SIG-M5 (cell line): ENCODE results near the gene ARHGAP40.

ENCODE experiments used
- DNase-seq: peaks from one replicate; lab custom pipeline; 2025; lab: John Stamatoyannopoulos, UW

The ARHGAP40 gene

GRCh38 chr20:38617830-38618196 lies 16.2 kb downstream of the ARHGAP40 start:
- no peak for DNase-seq

DNA sequence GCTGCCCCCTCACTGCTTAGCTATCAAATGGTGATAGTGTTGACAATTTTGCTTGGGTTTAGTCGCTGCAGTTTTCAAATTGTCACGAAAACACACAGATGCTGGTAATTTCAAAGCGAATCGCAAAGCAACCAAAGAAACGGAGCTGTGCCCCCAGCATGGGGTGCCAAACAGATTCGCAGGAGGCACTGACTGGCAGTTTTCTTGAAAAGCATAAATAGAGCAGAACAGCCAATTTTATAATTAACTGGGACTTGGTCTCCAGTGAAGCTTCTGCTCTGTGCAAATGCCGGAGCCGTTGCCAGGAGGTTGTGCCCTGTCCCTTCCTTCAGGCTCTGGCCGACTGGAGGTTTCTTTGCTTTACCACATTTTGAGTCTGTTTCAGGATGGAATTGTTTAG lies 18.8 kb downstream of the ARHGAP40 start:
- no peak for DNase-seq

DNA sequence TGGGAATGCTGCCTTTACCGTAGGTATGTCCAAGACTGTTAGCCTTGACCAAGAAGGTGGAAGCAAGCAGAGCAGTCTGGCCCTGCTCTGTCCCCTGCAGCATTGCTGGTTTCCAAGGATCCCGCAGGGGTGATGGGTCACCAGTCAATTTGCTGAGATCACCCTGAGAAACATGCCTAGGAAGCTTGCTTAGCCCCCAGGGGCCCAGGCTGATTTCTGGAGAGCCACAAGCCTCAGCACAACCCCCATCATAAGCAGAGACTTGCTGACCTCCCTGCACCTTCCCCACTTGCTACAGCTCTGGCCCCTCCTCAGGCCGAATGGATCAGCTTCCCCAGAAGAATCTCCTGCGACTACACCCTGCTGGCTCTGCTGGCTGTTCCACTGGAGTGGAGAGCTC lies 21.5 kb downstream of the ARHGAP40 start:
- DNase-seq = no peak

DNA sequence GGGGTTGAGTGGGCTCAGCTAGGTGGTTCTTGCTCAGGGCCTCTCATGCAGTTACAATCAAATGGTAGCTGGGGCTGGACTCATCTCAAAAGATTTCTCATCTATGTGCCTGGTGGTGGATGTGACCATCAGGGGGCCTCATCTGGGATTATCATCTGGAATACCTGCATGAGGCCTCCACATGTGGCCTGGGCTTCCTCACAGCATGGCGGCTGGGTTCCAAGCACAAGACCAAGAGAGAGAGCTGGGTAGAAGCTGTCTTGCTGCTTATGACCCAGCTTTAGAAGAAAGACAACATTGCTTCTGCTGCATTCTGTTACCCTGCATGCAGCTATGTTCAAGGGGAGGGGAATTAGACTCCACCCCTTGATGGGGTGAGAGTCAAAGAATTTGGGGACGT lies 22.5 kb downstream of the ARHGAP40 start:
- no peak for DNase-seq

DNA sequence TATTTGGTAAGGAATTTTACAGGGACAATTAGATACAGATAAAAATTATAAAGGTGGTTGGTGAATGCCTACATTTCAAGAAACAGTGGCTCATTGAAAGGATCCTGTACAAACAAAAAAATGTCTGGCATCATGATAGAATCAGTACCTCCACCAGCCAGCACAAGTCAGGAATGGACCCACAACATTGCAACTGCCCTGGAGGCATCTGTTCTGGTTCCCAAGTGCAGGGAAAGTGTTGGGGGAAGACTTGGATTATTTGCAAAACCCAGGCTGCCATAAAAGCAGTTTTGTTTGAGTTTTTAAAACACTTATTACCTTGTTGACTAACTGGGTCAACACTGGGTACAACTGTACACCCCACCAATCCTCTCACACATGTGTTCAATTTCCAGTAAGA lies 24.3 kb downstream of the ARHGAP40 start:
- DNase-seq = no peak

DNA sequence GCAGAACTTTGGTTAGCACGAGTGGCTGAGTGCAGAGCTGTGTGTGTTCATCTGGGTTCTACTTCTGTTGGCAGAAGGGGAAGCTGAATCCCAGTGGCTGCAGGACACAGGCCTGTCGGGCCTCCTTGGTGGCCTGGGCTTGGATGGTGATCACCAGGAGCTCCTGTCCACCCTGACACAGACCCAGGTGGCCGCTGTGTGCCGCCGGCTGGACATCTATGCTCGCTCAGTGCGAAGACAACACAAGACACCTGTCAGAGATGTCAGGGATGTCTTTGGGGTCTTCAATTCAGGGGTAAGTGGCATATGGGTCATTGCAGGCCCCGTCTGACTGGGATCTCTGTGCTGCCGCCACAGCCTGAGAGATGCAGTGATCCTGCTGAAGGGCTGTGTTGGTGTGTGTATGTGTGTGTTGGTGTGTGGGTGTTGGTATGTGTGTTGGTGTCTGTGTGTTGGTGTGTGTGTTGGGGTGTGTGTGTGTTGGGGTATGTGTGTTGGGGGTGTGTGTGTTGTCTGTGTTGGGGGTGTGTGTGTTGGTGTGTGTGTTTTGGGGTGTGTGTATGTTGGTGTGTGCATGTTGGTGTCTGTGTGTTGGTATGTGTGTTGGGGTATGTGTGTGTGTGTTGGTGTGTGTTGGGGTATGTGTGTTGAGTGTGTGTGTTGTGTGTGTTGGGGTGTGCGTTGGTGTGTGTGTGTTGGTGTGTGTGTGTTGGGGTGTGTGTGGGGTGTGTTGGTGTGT lies 25.5 kb downstream of the ARHGAP40 start:
- no peak for DNase-seq

- no peak for DNase-seq
These were observed 27.2 kb downstream of the ARHGAP40 start for GRCh38 chr20:38628580-38629470.

- DNase-seq = no peak
These were observed 28.4 kb downstream of the ARHGAP40 start for GRCh38 chr20:38629979-38630378.

DNA sequence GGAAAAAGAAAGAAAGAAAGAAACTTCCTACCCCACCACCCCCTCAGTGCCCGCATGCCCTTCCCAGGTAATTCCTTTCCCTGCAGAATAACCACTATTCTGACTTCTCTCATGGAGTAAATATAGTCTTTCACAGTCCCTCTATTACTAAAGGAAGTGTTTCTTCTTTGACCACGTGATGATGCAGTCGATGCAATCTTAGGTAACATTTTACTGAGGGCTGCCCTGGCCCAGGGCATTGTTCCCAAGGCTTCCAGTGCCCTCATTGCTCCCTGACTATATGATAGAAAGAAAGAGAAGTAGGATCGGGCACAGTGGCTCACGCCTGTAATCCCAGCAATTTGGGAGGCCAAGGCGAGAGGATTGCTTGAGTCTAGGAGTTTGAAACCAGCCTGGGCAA lies 29.1 kb downstream of the ARHGAP40 start:
- no peak for DNase-seq

GRCh38 chr20:38631155-38632022 lies 29.8 kb downstream of the ARHGAP40 start:
- DNase-seq = no peak

- no peak for DNase-seq
These were observed 32.0 kb downstream of the ARHGAP40 start for GRCh38 chr20:38633577-38634093.

DNA sequence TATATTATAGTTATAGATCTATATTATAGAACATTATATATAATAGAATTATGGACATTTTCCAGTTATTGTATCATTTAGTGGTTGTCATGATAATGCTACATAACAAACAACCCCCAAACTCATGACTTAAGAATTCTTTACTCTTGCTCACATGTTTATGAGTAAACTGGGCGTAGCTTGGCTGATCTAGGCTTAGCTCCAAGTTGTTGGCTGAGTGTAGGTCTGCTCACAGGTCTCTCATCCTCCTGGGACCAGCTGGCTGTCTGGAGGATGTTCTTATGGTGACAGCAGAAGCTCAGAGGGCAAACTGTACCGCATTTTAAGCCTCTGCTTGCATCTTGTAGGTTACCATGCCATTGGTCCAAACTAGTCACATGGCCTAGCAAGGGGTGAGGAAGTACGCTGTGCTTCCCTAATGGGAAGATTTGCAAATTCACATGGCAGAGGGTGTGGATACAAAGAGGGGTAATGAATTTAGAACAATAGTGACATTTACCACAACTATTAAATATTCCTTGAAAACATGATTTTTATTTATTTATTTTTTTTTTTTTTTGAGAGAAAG lies 34.2 kb downstream of the ARHGAP40 start:
- DNase-seq = no peak

DNA sequence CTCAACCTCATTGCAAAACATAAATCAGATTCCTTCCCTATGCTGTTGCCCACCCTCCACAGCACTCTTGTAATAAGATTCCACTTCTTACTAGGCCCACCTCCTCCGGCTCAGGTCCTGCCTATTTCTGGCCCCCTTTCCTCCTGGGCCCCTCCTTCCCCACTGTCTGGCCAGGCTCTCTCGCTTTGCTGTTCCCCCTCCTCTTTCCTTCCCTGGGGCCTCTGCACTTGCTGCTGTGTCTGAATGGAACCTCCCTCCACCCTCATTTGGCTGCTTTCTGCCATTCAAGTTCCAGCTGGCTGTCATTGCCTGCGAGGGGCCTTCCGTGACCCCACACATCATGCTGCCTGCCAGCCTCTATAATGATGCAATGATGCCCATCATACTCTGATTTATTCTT lies 38.9 kb downstream of the ARHGAP40 start:
- no peak for DNase-seq

DNA sequence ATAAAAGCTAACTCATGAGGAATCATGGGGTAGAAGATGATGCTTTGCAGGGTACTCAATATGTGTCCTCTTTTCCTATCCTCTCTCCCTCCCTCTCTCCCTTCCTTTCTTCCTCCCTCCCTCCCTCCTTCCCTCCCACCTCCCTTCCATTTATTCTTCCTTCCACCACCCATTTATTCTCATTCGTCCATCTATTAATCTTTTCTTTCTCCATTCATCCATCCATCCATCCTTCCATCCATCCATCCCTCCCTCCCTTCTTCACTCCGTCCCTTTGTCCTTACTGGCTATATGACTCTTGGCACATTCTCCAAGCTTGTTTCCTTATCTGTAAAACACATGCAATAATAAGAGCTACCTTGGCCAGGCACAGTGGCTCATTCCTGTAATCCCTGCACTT lies 40.9 kb downstream of the ARHGAP40 start:
- no peak for DNase-seq

GRCh38 chr20:38644588-38645260 lies 43.1 kb downstream of the ARHGAP40 start:
- no peak for DNase-seq

- no peak for DNase-seq
These were observed 43.7 kb downstream of the ARHGAP40 start for GRCh38 chr20:38645351-38645750.

GRCh38 chr20:38645980-38646858 lies 44.6 kb downstream of the ARHGAP40 start:
- peak; percentile 11 for DNase-seq

- DNase-seq = no peak
These were observed 47.8 kb downstream of the ARHGAP40 start for GRCh38 chr20:38649275-38649891.

DNA sequence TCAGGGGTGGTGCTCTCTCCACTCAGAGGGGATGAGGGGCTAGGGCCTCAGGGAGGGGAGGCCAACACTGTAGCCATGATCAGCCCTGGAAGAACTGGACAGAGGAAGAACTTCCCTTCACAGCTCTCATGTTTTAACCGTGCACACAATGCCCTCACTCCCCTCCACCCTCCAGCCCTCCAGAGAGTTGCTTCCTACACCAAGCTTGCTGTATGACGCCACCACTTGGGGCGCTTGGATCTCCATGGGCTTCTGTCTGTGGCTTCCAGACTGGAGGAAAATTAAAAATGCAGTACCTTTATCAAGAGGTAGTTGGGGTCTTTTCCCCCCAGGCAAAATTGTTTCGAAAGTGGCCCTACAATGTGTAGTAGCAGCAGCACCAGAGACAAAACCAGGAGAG lies 48.4 kb downstream of the ARHGAP40 start:
- DNase-seq = no peak

DNA sequence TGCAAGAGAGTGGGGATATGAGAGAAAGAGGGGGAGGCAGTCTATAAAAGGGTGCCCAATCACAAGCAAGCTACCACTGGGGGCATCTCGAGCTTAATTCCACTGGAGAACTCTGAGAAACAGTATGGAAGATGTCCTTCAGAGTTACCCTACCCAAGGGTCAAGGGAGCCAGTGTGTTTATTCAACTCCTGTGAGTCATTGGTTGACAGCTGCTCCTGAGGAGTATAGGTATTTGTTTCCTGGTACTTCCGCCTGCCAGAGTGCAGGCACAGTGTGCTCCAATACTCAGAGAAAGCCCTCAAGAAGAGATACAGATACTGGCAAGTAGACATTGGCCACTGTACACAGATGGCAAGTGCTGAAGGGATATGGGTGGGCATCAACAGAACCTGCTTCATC lies 49.5 kb downstream of the ARHGAP40 start:
- no peak for DNase-seq
